ENCODE data around the gene OR8J3.
"Not testable (repeated sequence)": the region's sequence is repeated elsewhere in the genome, so short reads cannot be mapped to it uniquely, and the experiment has no call there.

The OR8J3 gene, protein sequence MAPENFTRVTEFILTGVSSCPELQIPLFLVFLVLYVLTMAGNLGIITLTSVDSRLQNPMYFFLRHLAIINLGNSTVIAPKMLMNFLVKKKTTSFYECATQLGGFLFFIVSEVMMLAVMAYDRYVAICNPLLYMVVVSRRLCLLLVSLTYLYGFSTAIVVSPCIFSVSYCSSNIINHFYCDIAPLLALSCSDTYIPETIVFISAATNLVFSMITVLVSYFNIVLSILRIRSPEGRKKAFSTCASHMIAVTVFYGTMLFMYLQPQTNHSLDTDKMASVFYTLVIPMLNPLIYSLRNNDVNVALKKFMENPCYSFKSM

GRCh38 chr11:56140151-56140661 lies at the start of gene OR8J3:
Gene OR8J3 (minus strand): TSS chr11:56140201. CDS start chr11:56137718, 2,483 bp downstream.
- no peak for DNase-seq (ENCODE audit: low read depth)

GRCh38 chr11:56188602-56189001 lies 48.6 kb upstream of the OR8J3 start:
- no peak for DNase-seq (ENCODE audit: low read depth)

- DNase-seq (ENCODE audit: low read depth) = no peak
Measured at GRCh38 chr11:56183459-56183858, 43.5 kb upstream of the OR8J3 start.

GRCh38 chr11:56176318-56176717 lies 36.3 kb upstream of the OR8J3 start, which contains the start of gene OR5J2:
Gene OR5J2 (plus strand): TSS chr11:56176618. CDS start chr11:56176618, 0 bp downstream.
- DNase-seq (ENCODE audit: low read depth) = no peak

GRCh38 chr11:56172256-56172830 lies 32.3 kb upstream of the OR8J3 start:
- DNase-seq (ENCODE audit: low read depth) = no peak

DNA sequence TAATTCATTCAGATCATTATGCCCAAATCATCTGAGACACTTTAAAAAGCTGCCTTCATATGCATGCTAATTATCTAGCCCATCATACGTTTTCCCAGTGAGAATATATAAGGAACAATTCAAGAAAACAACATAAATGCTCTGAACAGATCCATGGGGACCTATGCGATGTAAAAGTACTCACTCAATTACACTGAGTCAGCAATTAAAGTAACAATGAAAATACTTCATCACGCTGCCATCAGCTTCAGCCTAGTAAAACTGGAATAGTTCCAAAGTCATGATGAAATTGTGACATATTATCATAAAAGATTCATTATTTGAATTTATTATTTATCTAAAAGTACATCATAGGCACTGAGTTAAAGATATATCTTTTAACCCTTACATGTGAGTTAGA lies 23.8 kb upstream of the OR8J3 start:
- DNase-seq (ENCODE audit: low read depth) = no peak

DNA sequence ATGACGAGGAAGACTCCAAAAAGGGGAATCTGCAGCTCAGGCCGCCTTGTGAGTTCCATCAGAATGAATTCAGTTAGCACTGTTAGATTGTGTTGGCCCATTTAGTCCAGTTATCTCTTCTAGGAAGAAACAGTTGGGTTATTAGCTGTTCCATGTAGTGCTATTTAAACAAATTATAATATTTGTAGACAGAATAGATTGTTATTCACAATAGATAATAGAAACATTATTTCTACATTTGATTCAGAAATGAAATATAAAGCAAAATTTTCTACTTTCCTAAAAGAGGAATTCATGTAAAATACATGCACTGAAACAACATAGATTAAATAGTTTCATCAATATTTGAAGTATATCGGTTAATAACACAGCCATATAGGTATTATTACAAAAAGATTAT lies 20.2 kb upstream of the OR8J3 start, which contains the start of gene OR8K5:
OR8K5 (minus strand) TSS at position 101 of the 400 bp plus-strand sequence; CDS start at position 101, 0 bp downstream.
- no peak for DNase-seq (ENCODE audit: low read depth)

GRCh38 chr11:56152333-56152732 lies 12.3 kb upstream of the OR8J3 start:
- no peak for DNase-seq (ENCODE audit: low read depth)

GRCh38 chr11:56151376-56151775 lies 11.4 kb upstream of the OR8J3 start:
- DNase-seq (ENCODE audit: low read depth) = no peak

DNA sequence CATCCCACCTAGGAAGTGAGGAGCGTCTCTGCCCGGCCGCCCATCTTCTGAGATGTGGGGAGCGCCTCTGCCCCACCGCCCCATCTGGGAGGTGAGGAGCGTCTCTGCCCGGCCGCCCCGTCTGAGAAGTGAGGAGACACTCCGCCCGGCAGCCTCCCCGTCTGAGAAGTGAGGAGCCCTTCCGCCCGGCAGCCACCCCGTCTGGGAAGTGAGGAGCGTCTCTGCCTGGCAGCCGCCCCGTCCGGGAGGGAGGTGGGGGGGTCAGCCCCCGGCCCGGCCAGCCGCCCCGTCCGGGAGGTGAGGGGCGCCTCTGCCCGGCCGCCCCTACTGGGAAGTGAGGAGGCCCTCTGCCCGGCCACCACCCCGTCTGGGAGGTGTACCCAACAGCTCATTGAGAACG lies 3.7 kb upstream of the OR8J3 start:
- DNase-seq (ENCODE audit: low read depth) = not testable (repeated sequence)

DNA sequence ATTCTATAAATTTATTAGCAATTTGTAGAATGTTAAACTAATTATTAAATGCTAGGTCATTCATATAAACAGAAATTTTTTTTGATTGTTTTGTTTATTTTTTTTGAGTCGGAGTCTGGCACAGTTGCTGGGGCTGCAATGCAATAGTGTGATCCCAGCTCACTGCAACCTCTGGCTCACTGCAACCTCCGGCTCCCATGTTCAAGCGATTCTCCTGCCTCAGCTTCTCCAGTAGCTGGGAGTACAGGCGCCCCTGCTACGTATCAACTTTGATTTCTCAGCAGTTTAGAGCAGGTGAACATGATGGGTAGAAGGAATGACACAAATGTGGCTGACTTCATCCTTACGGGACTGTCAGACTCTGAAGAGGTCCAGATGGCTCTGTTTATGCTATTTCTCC lies 17.9 kb downstream of the OR8J3 start, which contains the start of gene OR8H3:
OR8H3 (plus strand) TSS at position 301 of the 400 bp plus-strand sequence; CDS start at position 301, 0 bp downstream.
- no peak for DNase-seq (ENCODE audit: low read depth)

DNA sequence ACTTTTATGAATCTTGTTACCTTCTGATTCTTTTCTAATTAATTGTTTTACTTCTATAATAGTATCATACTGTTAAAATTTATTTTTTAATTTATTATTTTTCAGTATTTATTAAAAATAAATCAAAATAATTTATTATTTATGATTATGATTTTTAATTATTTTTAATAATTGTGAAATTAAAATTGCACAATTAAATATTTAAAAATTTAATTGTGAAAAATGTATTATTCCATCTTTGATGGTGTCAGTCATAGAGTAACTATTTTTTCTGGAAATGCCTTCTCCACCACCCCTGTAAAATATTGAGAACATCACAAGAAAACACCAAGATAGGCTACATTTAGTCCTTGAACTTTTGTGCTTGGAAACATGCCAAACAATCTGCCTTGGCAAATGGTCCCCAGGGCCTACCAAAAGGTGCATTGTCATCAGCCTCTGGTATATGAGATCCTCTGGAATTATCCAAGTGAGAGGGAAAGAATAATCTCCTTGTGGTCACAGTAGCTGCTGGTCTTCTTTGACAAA lies 36.7 kb downstream of the OR8J3 start, which contains the start of gene OR8H2:
OR8H2 (plus strand) TSS at position 478 of the 528 bp plus-strand sequence. CDS start 1,356 bp downstream, outside the sequence.
- no peak for DNase-seq (ENCODE audit: low read depth)

DNA sequence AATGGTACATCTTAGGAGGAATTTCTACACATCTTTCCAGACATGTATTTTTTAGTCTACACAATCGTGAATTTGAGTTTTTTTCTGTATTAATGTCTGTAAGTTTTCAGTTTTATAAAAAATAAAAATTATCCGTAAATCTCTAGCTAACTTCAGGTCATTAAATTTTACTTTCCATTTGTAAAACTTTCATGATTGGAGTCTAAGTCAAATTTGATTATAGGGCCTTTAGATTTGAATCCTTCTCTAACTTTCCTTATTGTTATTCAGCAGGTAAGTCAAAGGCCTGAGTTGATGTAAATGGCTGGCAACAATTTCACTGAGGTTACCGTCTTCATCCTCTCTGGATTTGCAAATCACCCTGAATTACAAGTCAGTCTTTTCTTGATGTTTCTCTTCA lies 47.0 kb downstream of the OR8J3 start, which contains the start of gene OR8I2:
OR8I2 (plus strand) TSS at position 301 of the 400 bp plus-strand sequence; CDS start at position 301, 0 bp downstream.
- no peak for DNase-seq (ENCODE audit: low read depth)

- no peak for DNase-seq (ENCODE audit: low read depth)
Measured at GRCh38 chr11:56089697-56090096, 50.3 kb downstream of the OR8J3 start.
